HEK293 (cell line): ENCODE measurements around the gene H2AZ2.

Source experiments
- CTCF ChIP-seq: fragments of 450-650 bp; formaldehyde crosslinking; IDR thresholded peaks from 2 replicates; pipeline ENCODE4 v1.5.1; 2016; ENCODE audit warnings: missing biosample characterization, missing genetic modification characterization
- PRDM10 ChIP-seq: fragments of 450-650 bp; formaldehyde crosslinking; IDR thresholded peaks from 2 replicates; pipeline ENCODE4 v1.5.1; 2016; ENCODE audit warnings: missing biosample characterization, missing genetic modification characterization
- PRDM4 ChIP-seq: fragments of 450-650 bp; formaldehyde crosslinking; IDR thresholded peaks from 2 replicates; pipeline ENCODE4 v1.5.1; 2017; ENCODE audit warnings: missing biosample characterization, missing genetic modification characterization
- REST ChIP-seq: fragments of 450-650 bp; formaldehyde crosslinking; IDR thresholded peaks from 2 replicates; pipeline ENCODE4 v1.5.1; 2016; ENCODE audit warnings: missing biosample characterization, missing genetic modification characterization
- SETDB1 ChIP-seq: IDR thresholded peaks from one replicate; pipeline ENCODE4 v1.6.1; 2017; ENCODE audit warnings: mild to moderate bottlenecking, low read length, moderate library complexity, mixed read lengths; ENCODE audit not compliant: insufficient read length
- ZFP3 ChIP-seq: fragments of 450-650 bp; formaldehyde crosslinking; IDR thresholded peaks from 2 replicates; pipeline ENCODE4 v1.5.1; 2016; ENCODE audit warnings: low read depth, missing biosample characterization, missing genetic modification characterization
- ZNF175 ChIP-seq: fragments of 450-650 bp; formaldehyde crosslinking; IDR thresholded peaks from 2 replicates; pipeline ENCODE4 v1.5.1; 2016; ENCODE audit warnings: missing biosample characterization, missing genetic modification characterization
- ZNF274 ChIP-seq, 2 experiments: fragments of 200-500 bp in 1 of 2; fragments of 450-650 bp in 1 of 2; sonication (Bioruptor generic) in 1 of 2; formaldehyde crosslinking in 1 of 2; IDR thresholded peaks; 2 replicates each; pipeline versions ENCODE4 v1.5.1 to v1.6.1; 2014 to 2016; ENCODE audit warnings: borderline replicate concordance in 1 of 2, inconsistent platforms in 1 of 2, low read length in 1 of 2, missing biosample characterization in 1 of 2, missing genetic modification characterization in 1 of 2
- ZNF555 ChIP-seq: fragments of 450-650 bp; formaldehyde crosslinking; conservative IDR thresholded peaks from 2 replicates; pipeline ENCODE4 v1.5.1; 2017; ENCODE audit warnings: missing biosample characterization, mild to moderate bottlenecking, missing genetic modification characterization, inconsistent platforms
- ZNF645 ChIP-seq: fragments of 450-650 bp; formaldehyde crosslinking; IDR thresholded peaks from 2 replicates; pipeline ENCODE4; 2016; ENCODE audit warnings: missing biosample characterization, missing genetic modification characterization
- ZNF707 ChIP-seq: fragments of 450-650 bp; formaldehyde crosslinking; IDR thresholded peaks from 2 replicates; pipeline ENCODE4 v1.5.1; 2016; ENCODE audit warnings: missing biosample characterization, missing genetic modification characterization
- ZNF76 ChIP-seq: fragments of 450-650 bp; formaldehyde crosslinking; IDR thresholded peaks from 2 replicates; pipeline ENCODE4; 2016; ENCODE audit warnings: low read depth, missing biosample characterization, missing genetic modification characterization, borderline replicate concordance
- ZSCAN30 ChIP-seq: fragments of 450-650 bp; IDR thresholded peaks from 2 replicates; pipeline ENCODE4 v1.5.1; 2018; ENCODE audit warnings: missing biosample characterization, mild to moderate bottlenecking, missing genetic modification characterization, moderate library complexity

- TF ChIP-seq ZNF274 (IDR thresholded peaks at IDR 0.05; ENCODE audit: low read length), result no peak
- no peak for TF ChIP-seq ZNF274 (tag by site-specific recombination; IDR thresholded peaks at IDR 0.05; ENCODE audit: borderline replicate concordance)
- TF ChIP-seq ZNF555 (tag by site-specific recombination), result no peak
- TF ChIP-seq ZNF645 (tag by site-specific recombination), result no peak
- TF ChIP-seq REST, result no peak
- TF ChIP-seq CTCF (tag by site-specific recombination), result no peak
- no peak for TF ChIP-seq ZNF175 (tag by site-specific recombination)
- TF ChIP-seq ZFP3 (tag by site-specific recombination), result no peak
- TF ChIP-seq PRDM4, result no peak
- TF ChIP-seq SETDB1, result no peak
- TF ChIP-seq ZNF707 (tag by site-specific recombination), result no peak
- TF ChIP-seq ZSCAN30 (tag by site-specific recombination), result no peak
- no peak for TF ChIP-seq ZNF76 (tag by site-specific recombination)
- 0 out of 2 replicates have a peak, but pooled peaks have one; percentile 17 for TF ChIP-seq PRDM10 (tag by site-specific recombination)
These were observed 53.6 kb downstream of the H2AZ2 start for GRCh38 chr7:44794331-44794730.
